ENCODE results near the gene C10orf53. TPM values are rescaled to one million over a fixed set of nuclear protein-coding genes. Genes with fewer than 3 reads are reported as not detected.

Gene C10orf53
- polyA plus RNA-seq, 2 of the 4 experiments (the other 2 are of a cell fraction), result not detected

DNA sequence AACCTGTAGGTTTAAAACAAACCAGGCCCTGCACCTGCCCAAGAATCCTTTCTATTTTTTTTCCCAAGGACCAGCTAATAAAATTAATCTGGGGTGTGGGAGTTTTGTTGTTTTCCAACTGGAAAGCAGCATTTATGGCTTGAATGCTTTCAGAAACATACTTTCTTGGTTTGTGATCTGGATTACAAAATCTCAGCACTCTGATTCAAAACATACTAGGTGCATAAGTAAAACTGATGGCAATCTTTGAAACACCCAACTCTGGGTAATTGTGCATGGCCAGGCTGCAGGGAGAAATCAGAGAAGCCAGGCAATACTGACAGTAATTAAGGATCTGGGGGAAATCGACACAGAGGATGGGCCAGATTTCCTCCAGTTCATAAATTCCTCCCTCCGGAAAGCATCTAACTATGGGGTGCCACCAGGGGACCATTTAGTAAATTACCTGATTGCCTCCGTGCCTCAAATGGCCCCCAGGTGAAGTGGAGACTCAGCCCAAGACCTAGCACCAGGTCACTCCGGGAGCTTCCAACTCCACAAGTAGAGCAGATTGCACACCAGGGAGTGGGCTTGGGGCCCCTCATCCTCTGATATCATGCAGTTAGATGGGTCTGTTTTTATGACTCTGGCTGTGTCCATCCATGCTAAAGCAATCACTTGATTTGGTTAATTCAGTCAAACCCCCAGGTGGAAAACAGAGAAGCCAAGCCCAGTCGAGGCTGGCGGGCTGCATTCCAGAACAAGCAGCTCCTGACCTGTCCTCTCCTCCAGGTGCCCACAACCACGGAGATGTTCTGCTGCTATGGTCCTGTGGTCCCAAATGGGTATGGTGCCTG, 15.2 kb upstream of the C10orf53 start:
- Histone ChIP-seq H3K4me2 (no peak overlapping the region), H3K4me1 (no peaks in the 10 kb centered on the region), H3K27ac (no peak overlapping the region), H3K4me3 (no peak overlapping the region), H3K9me3 (peaks cover 2% of the 10 kb centered on the region; the same call in 1 of the 3 replicates)
- ChIA-PET CTCF (no interaction called here), POLR2A (no interaction called here)
- ATAC-seq (no peak), FAIRE-seq (no peak), DNase-seq (ENCODE audit: low read depth in 1 of 2, low spot score in 1 of 2) (no peak)
- WGBS (ENCODE audit: missing lambda C conversion rate), result 22% methylated on average over 7 of the region's 7 CpGs
- TF ChIP-seq, protein P1, sequence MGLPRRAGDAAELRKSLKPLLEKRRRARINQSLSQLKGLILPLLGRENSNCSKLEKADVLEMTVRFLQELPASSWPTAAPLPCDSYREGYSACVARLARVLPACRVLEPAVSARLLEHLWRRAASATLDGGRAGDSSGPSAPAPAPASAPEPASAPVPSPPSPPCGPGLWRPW (IDR thresholded peaks at IDR 0.05), result no peak
- TF ChIP-seq, protein P2, sequence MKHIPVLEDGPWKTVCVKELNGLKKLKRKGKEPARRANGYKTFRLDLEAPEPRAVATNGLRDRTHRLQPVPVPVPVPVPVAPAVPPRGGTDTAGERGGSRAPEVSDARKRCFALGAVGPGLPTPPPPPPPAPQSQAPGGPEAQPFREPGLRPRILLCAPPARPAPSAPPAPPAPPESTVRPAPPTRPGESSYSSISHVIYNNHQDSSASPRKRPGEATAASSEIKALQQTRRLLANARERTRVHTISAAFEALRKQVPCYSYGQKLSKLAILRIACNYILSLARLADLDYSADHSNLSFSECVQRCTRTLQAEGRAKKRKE (CRISPR knock-in tag; IDR thresholded peaks at IDR 0.05; ENCODE audit: low read depth), result no peak
- TF ChIP-seq ESRRA (IDR thresholded peaks at IDR 0.05; ENCODE audit: borderline replicate concordance, low read length) (no peak), SMC3 (IDR thresholded peaks at IDR 0.05) (no peak), EP300 (IDR thresholded peaks at IDR 0.05) (no peak), JUN (IDR thresholded peaks at IDR 0.05) (no peak), MAZ (IDR thresholded peaks at IDR 0.05; ENCODE audit: borderline replicate concordance, low read depth, low read length) (no peak), CEBPB (IDR thresholded peaks at IDR 0.05) (no peak), KDM1A (IDR thresholded peaks at IDR 0.05; ENCODE audit: low read depth) (no peak), CBX2 (IDR thresholded peaks at IDR 0.05; ENCODE audit: borderline replicate concordance, low read depth) (no peak), RARB (CRISPR knock-in tag; IDR thresholded peaks at IDR 0.05) (no peak), SREBF2 (IDR thresholded peaks at IDR 0.05) (no peak), CBX8 (IDR thresholded peaks at IDR 0.05) (no peak), ZC3H11A (IDR thresholded peaks at IDR 0.05) (no peak), EHF (CRISPR knock-in tag; IDR thresholded peaks at IDR 0.05) (no peak), MYC (IDR thresholded peaks at IDR 0.05; ENCODE audit: borderline replicate concordance, low read length) (no peak)
- TF ChIP-seq, protein P3, sequence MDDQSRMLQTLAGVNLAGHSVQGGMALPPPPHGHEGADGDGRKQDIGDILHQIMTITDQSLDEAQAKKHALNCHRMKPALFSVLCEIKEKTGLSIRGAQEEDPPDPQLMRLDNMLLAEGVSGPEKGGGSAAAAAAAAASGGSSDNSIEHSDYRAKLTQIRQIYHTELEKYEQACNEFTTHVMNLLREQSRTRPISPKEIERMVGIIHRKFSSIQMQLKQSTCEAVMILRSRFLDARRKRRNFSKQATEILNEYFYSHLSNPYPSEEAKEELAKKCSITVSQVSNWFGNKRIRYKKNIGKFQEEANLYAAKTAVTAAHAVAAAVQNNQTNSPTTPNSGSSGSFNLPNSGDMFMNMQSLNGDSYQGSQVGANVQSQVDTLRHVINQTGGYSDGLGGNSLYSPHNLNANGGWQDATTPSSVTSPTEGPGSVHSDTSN (IDR thresholded peaks at IDR 0.05), result no peak
- TF ChIP-seq, protein P4, sequence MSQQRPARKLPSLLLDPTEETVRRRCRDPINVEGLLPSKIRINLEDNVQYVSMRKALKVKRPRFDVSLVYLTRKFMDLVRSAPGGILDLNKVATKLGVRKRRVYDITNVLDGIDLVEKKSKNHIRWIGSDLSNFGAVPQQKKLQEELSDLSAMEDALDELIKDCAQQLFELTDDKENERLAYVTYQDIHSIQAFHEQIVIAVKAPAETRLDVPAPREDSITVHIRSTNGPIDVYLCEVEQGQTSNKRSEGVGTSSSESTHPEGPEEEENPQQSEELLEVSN (IDR thresholded peaks at IDR 0.05; ENCODE audit: borderline replicate concordance, low read depth), result no peak
- TF ChIP-seq, protein P5, sequence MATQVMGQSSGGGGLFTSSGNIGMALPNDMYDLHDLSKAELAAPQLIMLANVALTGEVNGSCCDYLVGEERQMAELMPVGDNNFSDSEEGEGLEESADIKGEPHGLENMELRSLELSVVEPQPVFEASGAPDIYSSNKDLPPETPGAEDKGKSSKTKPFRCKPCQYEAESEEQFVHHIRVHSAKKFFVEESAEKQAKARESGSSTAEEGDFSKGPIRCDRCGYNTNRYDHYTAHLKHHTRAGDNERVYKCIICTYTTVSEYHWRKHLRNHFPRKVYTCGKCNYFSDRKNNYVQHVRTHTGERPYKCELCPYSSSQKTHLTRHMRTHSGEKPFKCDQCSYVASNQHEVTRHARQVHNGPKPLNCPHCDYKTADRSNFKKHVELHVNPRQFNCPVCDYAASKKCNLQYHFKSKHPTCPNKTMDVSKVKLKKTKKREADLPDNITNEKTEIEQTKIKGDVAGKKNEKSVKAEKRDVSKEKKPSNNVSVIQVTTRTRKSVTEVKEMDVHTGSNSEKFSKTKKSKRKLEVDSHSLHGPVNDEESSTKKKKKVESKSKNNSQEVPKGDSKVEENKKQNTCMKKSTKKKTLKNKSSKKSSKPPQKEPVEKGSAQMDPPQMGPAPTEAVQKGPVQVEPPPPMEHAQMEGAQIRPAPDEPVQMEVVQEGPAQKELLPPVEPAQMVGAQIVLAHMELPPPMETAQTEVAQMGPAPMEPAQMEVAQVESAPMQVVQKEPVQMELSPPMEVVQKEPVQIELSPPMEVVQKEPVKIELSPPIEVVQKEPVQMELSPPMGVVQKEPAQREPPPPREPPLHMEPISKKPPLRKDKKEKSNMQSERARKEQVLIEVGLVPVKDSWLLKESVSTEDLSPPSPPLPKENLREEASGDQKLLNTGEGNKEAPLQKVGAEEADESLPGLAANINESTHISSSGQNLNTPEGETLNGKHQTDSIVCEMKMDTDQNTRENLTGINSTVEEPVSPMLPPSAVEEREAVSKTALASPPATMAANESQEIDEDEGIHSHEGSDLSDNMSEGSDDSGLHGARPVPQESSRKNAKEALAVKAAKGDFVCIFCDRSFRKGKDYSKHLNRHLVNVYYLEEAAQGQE (IDR thresholded peaks at IDR 0.05), result no peak

DNA sequence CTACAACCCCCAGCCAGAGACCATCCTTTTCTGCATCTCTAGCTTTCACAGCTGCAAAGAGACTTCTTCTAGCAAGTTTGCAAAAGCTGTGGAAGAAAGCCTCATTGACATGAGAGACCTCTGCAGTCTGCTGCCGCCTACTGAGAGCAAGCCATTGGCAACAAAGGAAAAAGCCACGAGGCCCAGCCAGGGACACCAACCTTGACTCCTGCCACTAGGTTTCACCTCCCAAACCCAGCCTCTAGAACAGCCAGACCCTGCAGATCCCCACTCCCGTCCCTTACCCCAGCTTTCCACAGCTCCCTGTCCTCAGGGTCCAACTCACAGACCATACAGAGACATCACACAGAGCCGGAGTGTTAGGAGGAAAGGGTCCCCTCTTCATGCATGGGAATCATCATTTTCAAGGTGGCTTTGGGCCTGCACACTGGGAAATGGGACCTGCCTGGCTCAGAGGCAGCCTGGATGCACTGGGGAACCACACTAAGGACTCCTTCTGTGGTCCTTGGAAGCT, 14.6 kb upstream of the C10orf53 start:
- no peak for FAIRE-seq

More for the DNA sequence above, 14.6 kb upstream of the C10orf53 start:
- CTCF ChIA-PET, result no interaction called here
- no peak for ATAC-seq
- no peak overlapping the region for H3K27ac ChIP-seq
- H3K4me3 ChIP-seq, result no peak overlapping the region
- no peaks in the 10 kb centered on the region for H3K9me3 ChIP-seq
- no peak for DNase-seq (ENCODE audit: low read depth in 1 of 2, low spot score in 1 of 2)
- H3K4me1 ChIP-seq, result no peaks in the 10 kb centered on the region
- TF ChIP-seq ESRRA (IDR thresholded peaks at IDR 0.05; ENCODE audit: borderline replicate concordance, low read length) (no peak), HDAC2 (IDR thresholded peaks at IDR 0.05) (no peak), HOXB13 (CRISPR knock-in tag; IDR thresholded peaks at IDR 0.05; ENCODE audit: low read depth) (no peak), EP300 (IDR thresholded peaks at IDR 0.05) (no peak), CHD2 (IDR thresholded peaks at IDR 0.05; ENCODE audit: low read length, partially characterized antibody) (no peak), NPAS2 (CRISPR knock-in tag; IDR thresholded peaks at IDR 0.05; ENCODE audit: borderline replicate concordance) (no peak), HOXB5 (CRISPR knock-in tag; IDR thresholded peaks at IDR 0.05) (no peak), POLR2A (IDR thresholded peaks at IDR 0.05; ENCODE audit: low read length) (no peak), FOSB (CRISPR knock-in tag; IDR thresholded peaks at IDR 0.05) (no peak)
- TF ChIP-seq, protein P5 (IDR thresholded peaks at IDR 0.05), result no peak
- TF ChIP-seq, protein P2 (CRISPR knock-in tag; IDR thresholded peaks at IDR 0.05; ENCODE audit: low read depth), result no peak
- no peak overlapping the region for H3K4me2 ChIP-seq
- POLR2A ChIA-PET, result no interaction called here
- 0% methylated on average over 3 of the region's 4 CpGs for WGBS (ENCODE audit: missing lambda C conversion rate)

All from A549 (cell line).